Activated naive CD4-positive, alpha-beta T cell treated with anti-CD3 and anti-CD28 coated beads, Interleukin-2, amount 10 ng/mL, durations not matched to agents 7 days and 5 days (primary cell): ENCODE data around the gene RTN4IP1.

Experiments
- CTCF ChIA-PET: fragments of 350-600 bp; sonication (Branson Sonifier 250); formaldehyde crosslinking; loops from one replicate; lab custom pipeline; 2021; ENCODE audit warnings: antibody characterized with exemption; lab: Charles Lee
- DNase-seq: peaks from one replicate; pipeline ENCODE4 v3.0.0-alpha.2; 2020
- H3K27ac Mint-ChIP-seq: one replicate; pipeline ENCODE4 v1.8.0; 2021; ENCODE audit warnings: mild to moderate bottlenecking, moderate library complexity, mixed read lengths
- H3K27me3 Mint-ChIP-seq: one replicate; pipeline ENCODE4 v1.8.0; 2021; ENCODE audit warnings: mild to moderate bottlenecking, mixed read lengths
- H3K36me3 Mint-ChIP-seq: one replicate; pipeline ENCODE4 v1.8.0; 2021; ENCODE audit warnings: mixed read lengths
- H3K4me1 Mint-ChIP-seq: one replicate; pipeline ENCODE4 v1.8.0; 2021; ENCODE audit warnings: mixed read lengths
- H3K4me3 Mint-ChIP-seq: one replicate; pipeline ENCODE4 v1.8.0; 2021; ENCODE audit warnings: mild to moderate bottlenecking, moderate library complexity, mixed read lengths
- H3K9me3 Mint-ChIP-seq: one replicate; pipeline ENCODE4 v1.8.0; 2021; ENCODE audit warnings: mixed read lengths

Gene RTN4IP1

DNA sequence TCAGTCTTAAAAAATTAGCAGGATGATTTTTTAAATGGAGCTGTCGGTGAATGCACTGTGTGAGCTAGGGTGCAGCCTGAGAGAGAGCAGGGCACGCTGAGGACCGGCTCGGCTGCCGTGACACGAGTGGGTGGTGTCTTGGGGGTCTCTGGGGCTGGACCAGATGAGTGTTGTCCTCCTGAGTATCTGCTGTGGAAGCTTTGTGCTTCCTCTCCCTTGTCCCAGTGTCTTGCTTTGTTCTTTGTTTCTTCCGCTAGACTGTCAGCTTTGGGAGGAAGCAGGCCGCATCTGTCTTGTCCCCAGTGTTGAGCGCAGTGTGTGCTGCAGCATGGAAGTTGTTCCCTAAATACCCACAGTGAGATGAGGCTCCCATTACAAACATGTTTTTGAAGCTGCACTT, 89.4 kb downstream of the RTN4IP1 start:
- peaks cover 61% of the 10 kb centered on the region for H3K36me3 Mint-ChIP-seq
- H3K27ac Mint-ChIP-seq, result no peak overlapping the region
- H3K4me3 Mint-ChIP-seq, result no peak overlapping the region
- CTCF ChIA-PET, result interaction anchor here (0.7 kb wide), 1 partner anchor 458 kb away, joined by 5 read pairs; no protein-coding TSS in a partner anchor
- H3K27me3 Mint-ChIP-seq, result no peaks in the 10 kb centered on the region
- H3K4me1 Mint-ChIP-seq, result peaks cover 38% of the 10 kb centered on the region
- DNase-seq, result no peak
- no peaks in the 10 kb centered on the region for H3K9me3 Mint-ChIP-seq

DNA sequence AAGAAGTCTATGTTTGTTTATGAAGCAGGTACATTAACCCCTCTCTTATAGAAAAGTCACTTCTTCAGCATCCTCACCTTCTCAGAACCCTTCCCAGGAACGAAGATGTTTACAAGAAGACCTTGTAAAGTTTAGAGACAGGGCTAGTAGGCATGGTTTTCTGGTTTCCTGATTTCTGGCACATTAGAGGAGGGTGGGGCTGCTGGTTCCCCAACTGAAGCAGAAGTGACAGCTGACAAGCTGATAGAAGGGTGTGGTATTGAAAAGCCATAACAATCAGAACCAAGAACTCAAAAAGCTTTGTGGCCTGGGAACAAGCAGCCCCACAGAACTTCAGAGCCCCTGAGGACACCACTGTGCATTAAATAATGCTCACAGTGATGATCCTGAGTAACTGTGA, 91.2 kb downstream of the RTN4IP1 start:
- H3K36me3 Mint-ChIP-seq, result peaks cover 60% of the 10 kb centered on the region
- DNase-seq, result no peak
- peaks cover 56% of the 10 kb centered on the region for H3K4me1 Mint-ChIP-seq
- no peaks in the 10 kb centered on the region for H3K9me3 Mint-ChIP-seq
- CTCF ChIA-PET, result interaction anchor here (2.4 kb wide), 1 partner anchor 27 kb away, joined by 11 read pairs; no protein-coding TSS in a partner anchor
- H3K27ac Mint-ChIP-seq, result peak overlapping the region; percentile 62
- H3K27me3 Mint-ChIP-seq, result no peaks in the 10 kb centered on the region
- H3K4me3 Mint-ChIP-seq, result no peak overlapping the region

DNA sequence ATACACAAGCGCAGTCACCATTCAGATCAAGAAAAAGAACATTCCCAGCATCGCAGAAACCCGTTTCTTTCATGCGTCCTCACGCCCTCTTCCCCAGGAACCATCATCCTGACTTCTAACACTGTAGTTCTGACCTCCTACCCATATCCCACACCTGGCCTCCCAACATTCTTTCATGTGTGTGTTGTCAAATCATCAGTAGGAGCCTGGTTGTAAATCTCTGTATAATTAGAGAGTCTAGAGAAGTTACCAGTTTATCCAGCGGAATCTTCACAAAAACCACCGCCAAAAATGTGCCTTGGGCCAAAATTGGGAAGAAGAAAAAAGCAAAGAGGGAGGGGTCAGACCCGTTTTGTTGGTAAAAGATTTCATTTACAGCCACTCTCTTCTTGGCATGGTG, 91.6 kb downstream of the RTN4IP1 start:
- Mint-ChIP-seq H3K4me3 (no peak overlapping the region), H3K27me3 (no peaks in the 10 kb centered on the region), H3K36me3 (peaks cover 63% of the 10 kb centered on the region), H3K9me3 (no peaks in the 10 kb centered on the region), H3K4me1 (peaks cover 60% of the 10 kb centered on the region), H3K27ac (no peak overlapping the region)
- DNase-seq, result no peak
- CTCF ChIA-PET, result interaction anchor here (1.3 to 2.4 kb wide), 2 partner anchors 18 to 26 kb away, joined by 3 to 11 read pairs; no protein-coding TSS in a partner anchor

DNA sequence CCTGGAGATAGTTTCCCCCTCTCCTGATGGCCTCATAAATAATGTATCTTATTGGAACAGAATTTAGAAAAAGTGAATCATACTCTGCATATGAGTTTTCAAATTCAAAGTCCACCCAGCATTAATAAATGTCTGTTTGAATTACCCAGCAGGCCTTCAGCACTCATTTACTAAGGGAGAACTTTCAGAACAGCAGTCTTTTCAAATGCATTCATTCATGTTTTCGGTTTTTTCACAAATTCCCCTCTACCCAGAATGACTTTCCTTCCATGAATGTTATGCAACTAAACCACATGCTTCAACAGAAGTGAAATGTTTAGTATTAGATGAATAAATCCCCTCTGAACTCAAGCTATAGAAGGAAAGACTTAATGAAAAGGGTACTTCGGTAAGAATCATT, 92.4 kb downstream of the RTN4IP1 start:
- peak overlapping the region; percentile 62 for H3K27ac Mint-ChIP-seq

DNA sequence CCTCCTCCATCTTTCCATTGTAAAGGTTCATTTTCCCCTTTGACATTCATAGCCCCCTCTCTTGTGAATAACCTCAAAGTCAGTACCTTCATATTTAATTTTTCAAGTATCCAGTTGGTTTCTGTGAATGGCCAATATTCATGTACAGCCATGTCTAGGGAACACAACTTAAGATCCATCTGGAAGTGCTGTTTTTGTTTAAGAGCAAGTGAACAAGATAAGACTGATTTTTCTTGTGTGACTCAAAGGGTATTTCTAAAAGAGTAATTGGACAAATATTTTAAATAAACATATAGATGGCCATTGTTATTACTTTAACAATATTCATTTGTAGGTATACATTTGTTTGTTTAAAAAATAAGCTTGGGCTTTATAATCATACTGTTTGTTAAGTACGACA, 92.9 kb downstream of the RTN4IP1 start:
- Mint-ChIP-seq H3K4me3 (no peak overlapping the region), H3K27ac (no peak overlapping the region), H3K9me3 (no peaks in the 10 kb centered on the region), H3K27me3 (no peaks in the 10 kb centered on the region), H3K36me3 (peaks cover 72% of the 10 kb centered on the region), H3K4me1 (peaks cover 60% of the 10 kb centered on the region)
- no peak for DNase-seq
- CTCF ChIA-PET, result interaction anchor here (1.3 to 2.4 kb wide), 2 partner anchors 19 to 25 kb away, joined by 3 to 11 read pairs; no protein-coding TSS in a partner anchor

More for the DNA sequence above, 92.4 kb downstream of the RTN4IP1 start:
- Mint-ChIP-seq H3K4me1 (peaks cover 60% of the 10 kb centered on the region), H3K27me3 (no peaks in the 10 kb centered on the region), H3K36me3 (peaks cover 70% of the 10 kb centered on the region), H3K9me3 (no peaks in the 10 kb centered on the region), H3K4me3 (no peak overlapping the region)
- CTCF ChIA-PET, result interaction anchor here (1.3 to 2.4 kb wide), 2 partner anchors 19 to 25 kb away, joined by 3 to 11 read pairs; no protein-coding TSS in a partner anchor
- DNase-seq, result no peak

DNA sequence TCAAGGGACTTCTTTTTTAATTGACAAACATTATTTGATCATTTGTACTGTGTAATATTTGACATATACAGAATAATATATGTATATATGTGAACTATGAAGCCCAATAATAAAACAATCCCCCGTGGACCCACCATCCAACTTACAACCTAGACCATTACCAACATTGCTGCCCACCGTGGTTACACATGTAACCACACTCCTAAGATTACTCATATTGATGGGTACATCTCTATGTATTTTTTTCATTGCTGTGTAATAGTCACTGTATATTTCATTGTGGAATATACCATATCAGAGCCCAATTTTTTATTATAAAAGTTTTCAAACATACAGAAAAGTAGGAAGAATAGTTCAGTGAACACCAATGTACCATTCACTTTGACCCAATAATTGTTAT, 94.3 kb downstream of the RTN4IP1 start:
- H3K36me3 Mint-ChIP-seq, result peaks cover 79% of the 10 kb centered on the region
- no peaks in the 10 kb centered on the region for H3K9me3 Mint-ChIP-seq
- CTCF ChIA-PET, result interaction anchor here (0.9 to 1.6 kb wide), 6 partner anchors 9 to 22 kb away, joined by 3 to 10 read pairs (median 4); no protein-coding TSS in a partner anchor
- no peak for DNase-seq
- no peak overlapping the region for H3K4me3 Mint-ChIP-seq
- peaks cover 63% of the 10 kb centered on the region for H3K4me1 Mint-ChIP-seq
- no peak overlapping the region for H3K27ac Mint-ChIP-seq
- H3K27me3 Mint-ChIP-seq, result no peaks in the 10 kb centered on the region

DNA sequence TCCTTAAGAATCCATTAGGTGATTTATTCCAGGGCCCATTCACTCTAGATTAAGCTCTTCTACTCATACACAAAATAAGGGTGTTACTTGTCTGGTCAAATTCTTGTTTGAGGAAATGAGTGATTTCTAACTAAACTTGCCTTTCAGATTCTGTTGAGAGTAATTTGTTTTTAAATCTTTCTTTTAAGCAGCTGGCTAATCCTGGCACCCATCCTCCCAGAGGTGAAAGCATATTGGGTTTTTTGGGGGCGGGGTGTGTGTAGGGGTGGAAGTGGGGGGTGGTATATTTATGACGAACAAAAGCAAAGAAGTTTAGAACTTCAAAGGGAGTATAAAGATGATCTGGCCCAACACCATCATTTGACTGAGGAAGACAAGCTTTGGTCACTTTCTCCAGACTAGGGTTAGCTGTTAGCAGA, 94.7 kb downstream of the RTN4IP1 start:
- no peaks in the 10 kb centered on the region for H3K27me3 Mint-ChIP-seq
- no peaks in the 10 kb centered on the region for H3K9me3 Mint-ChIP-seq
- CTCF ChIA-PET, result interaction anchor here (0.9 to 1.6 kb wide), 6 partner anchors 9 to 22 kb away, joined by 3 to 10 read pairs (median 4); no protein-coding TSS in a partner anchor
- H3K4me1 Mint-ChIP-seq, result peaks cover 62% of the 10 kb centered on the region
- H3K27ac Mint-ChIP-seq, result peak overlapping the region; percentile 43
- H3K36me3 Mint-ChIP-seq, result peaks cover 80% of the 10 kb centered on the region
- peak; percentile 30 for DNase-seq
- no peak overlapping the region for H3K4me3 Mint-ChIP-seq

DNA sequence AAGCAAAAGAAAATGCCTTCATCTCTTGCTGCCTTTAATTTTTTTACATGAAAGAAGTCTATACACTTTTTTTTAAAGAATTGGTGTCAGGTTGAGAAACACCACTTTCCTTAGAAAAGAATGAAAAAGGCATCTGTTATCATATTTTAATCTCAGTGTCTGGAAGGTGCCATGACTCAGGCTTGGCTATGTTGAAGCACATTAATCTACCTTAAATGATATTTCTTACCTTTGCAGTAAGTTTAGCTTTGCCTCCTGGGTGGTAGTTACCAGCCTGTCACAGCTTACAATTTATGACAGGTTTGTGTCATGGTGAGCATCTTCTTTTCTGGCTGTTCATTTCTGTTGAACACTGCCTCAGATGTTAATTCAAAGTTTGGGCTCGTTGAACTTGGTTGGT, 95.3 kb downstream of the RTN4IP1 start:
- Mint-ChIP-seq H3K9me3 (no peaks in the 10 kb centered on the region), H3K4me3 (no peak overlapping the region), H3K27me3 (no peaks in the 10 kb centered on the region), H3K36me3 (peaks cover 80% of the 10 kb centered on the region), H3K4me1 (peaks cover 61% of the 10 kb centered on the region), H3K27ac (peak overlapping the region; percentile 43)
- CTCF ChIA-PET, result interaction anchor here (0.9 to 1.6 kb wide), 6 partner anchors 8 to 21 kb away, joined by 3 to 10 read pairs (median 4); no protein-coding TSS in a partner anchor
- DNase-seq, result no peak

DNA sequence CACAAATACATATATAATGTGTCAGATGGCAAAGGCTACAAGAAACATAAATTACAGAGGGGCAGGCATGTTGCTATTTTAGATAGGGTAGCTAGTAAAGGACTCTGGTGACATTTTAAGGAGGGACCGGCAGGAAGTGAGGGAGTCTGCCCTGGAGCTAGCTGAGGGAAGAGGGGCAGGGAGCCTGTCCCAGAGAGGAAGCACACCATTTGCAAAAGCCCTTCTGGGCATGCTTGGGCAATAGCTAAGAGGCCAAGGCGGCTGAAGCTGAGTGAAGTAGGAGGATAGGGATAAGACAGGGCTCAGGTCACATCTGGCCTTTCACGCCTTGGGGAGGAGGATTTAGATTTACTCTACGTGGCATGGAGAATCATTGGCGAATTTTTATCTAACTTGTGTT, 96.2 kb downstream of the RTN4IP1 start:
- CTCF ChIA-PET, result interaction anchor here (0.7 kb wide), 1 partner anchor 21 kb away, joined by 3 read pairs; no protein-coding TSS in a partner anchor

DNA sequence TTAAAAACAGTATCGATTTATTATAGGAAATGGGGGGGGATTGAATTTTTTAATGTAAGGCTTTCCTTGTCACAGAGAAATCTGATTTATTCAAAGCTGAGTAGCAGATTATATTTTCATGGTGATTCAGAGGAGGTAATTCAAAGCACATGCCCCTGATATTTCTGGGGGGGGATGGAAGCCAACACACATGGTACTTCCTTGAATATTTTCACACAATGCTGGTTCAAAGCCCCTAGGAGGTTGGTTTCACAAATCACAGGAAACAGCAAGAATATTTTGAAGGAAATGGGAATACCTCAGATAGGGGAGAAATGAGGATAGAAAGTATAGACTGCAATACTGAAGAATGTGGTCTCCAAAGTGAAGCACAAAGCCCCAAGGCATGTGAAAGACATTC, 98.8 kb downstream of the RTN4IP1 start:
- H3K9me3 Mint-ChIP-seq, result no peaks in the 10 kb centered on the region
- no peak for DNase-seq
- H3K27ac Mint-ChIP-seq, result no peak overlapping the region
- CTCF ChIA-PET, result no interaction called here
- H3K4me3 Mint-ChIP-seq, result no peak overlapping the region
- peaks cover 60% of the 10 kb centered on the region for H3K4me1 Mint-ChIP-seq
- no peaks in the 10 kb centered on the region for H3K27me3 Mint-ChIP-seq
- peaks cover 73% of the 10 kb centered on the region for H3K36me3 Mint-ChIP-seq

More for the DNA sequence above, 96.2 kb downstream of the RTN4IP1 start:
- H3K9me3 Mint-ChIP-seq, result no peaks in the 10 kb centered on the region
- H3K4me3 Mint-ChIP-seq, result no peak overlapping the region
- no peaks in the 10 kb centered on the region for H3K27me3 Mint-ChIP-seq
- no peak for DNase-seq
- H3K27ac Mint-ChIP-seq, result no peak overlapping the region
- H3K36me3 Mint-ChIP-seq, result peaks cover 77% of the 10 kb centered on the region
- H3K4me1 Mint-ChIP-seq, result peaks cover 57% of the 10 kb centered on the region

DNA sequence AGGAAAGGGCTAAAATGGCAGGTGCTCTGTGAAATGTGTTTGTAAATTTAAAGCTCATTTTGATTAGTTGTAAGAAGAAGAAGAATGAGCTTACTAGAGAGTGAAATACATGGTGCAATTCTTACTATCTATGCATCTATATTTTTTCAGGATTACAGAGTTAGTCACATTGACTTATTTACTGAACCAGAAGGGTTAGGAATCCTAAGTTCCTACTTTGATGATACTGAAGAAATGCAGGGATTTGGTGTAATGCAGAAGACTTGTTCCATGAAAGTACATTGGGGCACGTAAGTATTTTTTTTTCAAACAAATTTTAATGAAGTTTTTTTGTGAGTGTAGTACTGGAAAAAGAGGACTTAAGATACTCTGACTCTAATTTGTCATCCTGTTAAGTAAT, 99.3 kb downstream of the RTN4IP1 start:
- H3K4me3 Mint-ChIP-seq, result no peak overlapping the region
- H3K27ac Mint-ChIP-seq, result no peak overlapping the region
- no peaks in the 10 kb centered on the region for H3K9me3 Mint-ChIP-seq
- CTCF ChIA-PET, result interaction anchor here (1.6 kb wide), 1 partner anchor 16 kb away, joined by 6 read pairs; no protein-coding TSS in a partner anchor
- peaks cover 73% of the 10 kb centered on the region for H3K36me3 Mint-ChIP-seq
- DNase-seq, result no peak
- no peaks in the 10 kb centered on the region for H3K27me3 Mint-ChIP-seq
- peaks cover 60% of the 10 kb centered on the region for H3K4me1 Mint-ChIP-seq

DNA sequence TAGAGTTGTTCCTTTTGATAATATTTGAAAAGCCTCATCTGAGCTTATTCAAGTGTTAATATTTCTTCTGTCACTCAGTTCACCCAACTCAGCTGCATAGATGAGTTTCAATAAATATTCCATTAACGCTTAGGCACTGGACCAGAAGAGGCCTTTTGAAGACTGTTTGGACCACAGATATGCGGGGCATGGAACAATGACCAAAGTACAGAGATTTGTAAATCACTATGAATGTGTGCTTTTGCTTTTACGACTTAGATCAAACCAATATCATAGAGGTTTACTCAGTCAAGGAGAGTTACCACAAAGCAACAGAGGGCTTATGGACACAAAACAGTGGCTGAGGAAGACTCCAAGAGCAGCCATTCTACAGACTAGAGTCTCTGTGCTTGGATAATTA, 99.9 kb downstream of the RTN4IP1 start:
- Mint-ChIP-seq H3K36me3 (peaks cover 72% of the 10 kb centered on the region), H3K27ac (no peak overlapping the region), H3K4me3 (no peak overlapping the region), H3K4me1 (peaks cover 58% of the 10 kb centered on the region), H3K9me3 (no peaks in the 10 kb centered on the region), H3K27me3 (no peaks in the 10 kb centered on the region)
- DNase-seq, result no peak
- CTCF ChIA-PET, result interaction anchor here (1.6 kb wide), 1 partner anchor 16 kb away, joined by 6 read pairs; no protein-coding TSS in a partner anchor

DNA sequence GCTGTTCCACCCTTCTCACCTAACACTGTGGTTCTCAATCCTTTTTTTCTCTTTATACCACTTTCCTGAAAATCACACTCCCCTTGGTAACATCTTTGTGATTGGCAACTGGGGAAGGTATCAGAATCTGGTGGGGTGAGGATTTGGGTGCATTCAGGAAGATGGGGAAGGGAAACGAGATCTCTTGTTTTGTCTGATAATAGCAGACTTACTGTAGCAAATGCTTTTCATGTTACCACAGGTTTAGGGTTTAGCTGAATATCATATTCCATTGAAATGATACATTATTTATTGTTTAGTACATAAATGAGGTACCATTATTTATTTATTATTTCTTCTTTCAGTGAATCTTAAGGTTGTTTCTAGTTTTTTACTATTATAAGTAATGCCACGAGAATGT, 100.8 kb downstream of the RTN4IP1 start:
- Mint-ChIP-seq H3K9me3 (no peaks in the 10 kb centered on the region), H3K4me3 (no peak overlapping the region), H3K27me3 (no peaks in the 10 kb centered on the region), H3K27ac (no peak overlapping the region), H3K4me1 (peaks cover 58% of the 10 kb centered on the region), H3K36me3 (peaks cover 65% of the 10 kb centered on the region)
- DNase-seq, result no peak
- CTCF ChIA-PET, result interaction anchor here (1.6 kb wide), 1 partner anchor 15 kb away, joined by 6 read pairs; no protein-coding TSS in a partner anchor

DNA sequence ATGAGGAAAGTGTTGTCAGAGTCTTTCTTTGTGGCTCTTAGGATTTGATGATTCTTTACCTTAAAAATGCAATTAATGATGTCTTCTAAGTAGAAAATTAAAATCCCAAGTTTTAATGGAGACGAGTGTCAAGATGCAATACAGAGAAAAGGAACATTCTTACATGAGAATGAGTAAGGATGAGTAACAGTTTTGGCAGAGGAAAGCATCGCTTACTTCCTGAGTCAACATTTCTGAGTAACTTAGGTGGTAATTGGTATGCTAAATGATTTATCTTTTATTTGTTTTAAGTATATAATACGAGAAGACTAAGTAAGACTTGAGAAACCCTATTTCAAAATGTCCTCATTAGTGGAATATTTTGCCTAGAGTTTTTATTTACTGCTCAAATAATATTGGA, 101.3 kb downstream of the RTN4IP1 start:
- Mint-ChIP-seq H3K27ac (no peak overlapping the region), H3K4me1 (peaks cover 56% of the 10 kb centered on the region), H3K36me3 (peaks cover 63% of the 10 kb centered on the region), H3K9me3 (no peaks in the 10 kb centered on the region), H3K27me3 (no peaks in the 10 kb centered on the region), H3K4me3 (no peak overlapping the region)
- no peak for DNase-seq
- CTCF ChIA-PET, result no interaction called here

DNA sequence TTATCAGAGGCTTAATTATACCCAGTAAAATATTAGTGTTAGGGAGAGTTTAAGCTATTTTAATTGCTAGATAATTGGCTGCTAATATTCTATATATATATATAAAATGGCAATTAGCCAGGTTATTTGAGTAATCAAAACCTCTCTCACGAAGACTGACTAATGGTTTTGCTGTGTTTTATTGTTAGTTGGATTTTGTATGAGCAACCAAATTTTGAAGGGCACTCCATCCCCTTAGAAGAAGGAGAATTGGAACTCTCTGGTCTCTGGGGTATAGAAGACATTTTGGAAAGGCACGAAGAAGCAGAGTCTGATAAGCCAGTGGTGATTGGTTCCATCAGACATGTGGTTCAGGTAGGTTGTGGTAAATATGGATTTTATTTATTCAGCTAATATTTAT, 102.2 kb downstream of the RTN4IP1 start:
- H3K36me3 Mint-ChIP-seq, result peaks cover 60% of the 10 kb centered on the region
- DNase-seq, result no peak
- CTCF ChIA-PET, result no interaction called here
- no peak overlapping the region for H3K27ac Mint-ChIP-seq
- no peaks in the 10 kb centered on the region for H3K9me3 Mint-ChIP-seq
- H3K4me3 Mint-ChIP-seq, result no peak overlapping the region
- H3K27me3 Mint-ChIP-seq, result no peaks in the 10 kb centered on the region
- peaks cover 62% of the 10 kb centered on the region for H3K4me1 Mint-ChIP-seq
